Measurements from ENCODE around the gene CSMD2.

- TF ChIP-seq USF1 (IDR thresholded peaks at IDR 0.05): no peak
- no peak for TF ChIP-seq EP300 (IDR thresholded peaks at IDR 0.05; ENCODE audit: borderline replicate concordance)
- no peak for TF ChIP-seq REST (IDR thresholded peaks at IDR 0.05; ENCODE audit: low read depth)
- TF ChIP-seq MAX (IDR thresholded peaks at IDR 0.05): no peak
- no peak for TF ChIP-seq NFIC (IDR thresholded peaks at IDR 0.05)
- TF ChIP-seq EGR1 (IDR thresholded peaks at IDR 0.05): no peak
- no peak for TF ChIP-seq ZBTB7A (IDR thresholded peaks at IDR 0.05; ENCODE audit: low read depth)
- TF ChIP-seq CEBPB (IDR thresholded peaks at IDR 0.05): no peak
- no peak for TF ChIP-seq FOXM1 (IDR thresholded peaks at IDR 0.05; ENCODE audit: borderline replicate concordance, low read depth)
- TF ChIP-seq YY1 (IDR thresholded peaks at IDR 0.05; ENCODE audit: low read depth): no peak
- TF ChIP-seq TEAD4 (IDR thresholded peaks at IDR 0.05): no peak
- TF ChIP-seq RAD21 (IDR thresholded peaks at IDR 0.05; ENCODE audit: low read depth): no peak
- no peak for TF ChIP-seq CREB1 (IDR thresholded peaks at IDR 0.05; ENCODE audit: low read depth)
Observed at GRCh38 chr1:33984906-33985565, 180.0 kb downstream of the CSMD2 start.
